ENCODE data around the gene RCAN1.

Gene RCAN1

DNA sequence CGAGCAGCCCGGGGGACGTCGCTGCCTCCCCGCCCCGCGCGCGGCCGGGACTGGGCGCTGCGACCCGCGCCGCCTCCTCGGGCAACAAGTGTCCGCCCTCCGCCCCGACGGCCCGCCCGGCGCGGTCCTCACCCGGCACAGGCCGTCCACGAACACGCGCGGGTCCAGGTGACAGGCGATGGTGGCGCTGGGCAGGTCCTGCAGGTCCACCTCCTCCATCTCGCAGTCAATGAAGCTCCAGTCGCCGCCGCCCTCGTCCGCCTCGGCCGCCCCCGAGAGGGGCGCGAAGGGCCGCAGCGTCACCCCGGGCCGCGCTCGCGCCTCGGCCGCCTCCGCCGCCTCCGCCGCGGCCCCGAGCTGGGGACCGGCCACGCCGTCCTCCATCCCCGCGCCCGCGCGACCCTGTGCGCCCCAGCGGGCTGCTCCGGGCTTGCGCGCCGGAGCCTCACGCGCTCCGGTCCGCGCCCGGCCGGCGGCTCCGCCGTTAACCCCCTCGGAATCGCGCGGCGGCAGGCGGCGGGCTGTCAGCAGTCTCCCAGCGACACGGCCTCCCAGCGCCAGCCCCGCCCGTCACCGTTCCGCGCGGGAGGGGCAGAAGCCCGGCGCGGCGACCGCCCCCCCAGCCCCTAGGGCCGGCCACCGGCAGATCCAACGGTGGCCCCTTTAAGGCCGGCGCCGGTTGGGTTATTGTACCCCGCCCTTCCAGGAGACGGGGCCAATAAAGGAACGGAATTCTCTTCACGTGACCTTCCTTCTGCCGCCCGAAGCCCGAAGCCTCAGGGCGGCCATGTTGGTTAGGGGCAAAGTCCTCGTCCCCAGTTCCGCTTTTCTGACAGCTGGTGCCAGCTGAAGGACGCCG is at the start of gene RCAN1:
TSS of gene RCAN1 (minus strand) at position 486 of the 859 bp plus-strand sequence. CDS start at position 384, 102 bp downstream.
- DNase-seq (ENCODE audit: low read depth), result peak; percentile 96
- TF ChIP-seq MAX (IDR thresholded peaks at IDR 0.05; ENCODE audit: low read depth, low read length) (peak; percentile 93), POLR2A (IDR thresholded peaks at IDR 0.05; ENCODE audit: extremely low read depth, insufficient read length) (no peak)
- H3K4me3 ChIP-seq (ENCODE audit: low read depth, low read length), result peak within 1 kb of the TSS; percentile 50

- DNase-seq (ENCODE audit: low read depth), result no peak
- no peak overlapping the region for H3K4me3 ChIP-seq (ENCODE audit: low read depth, low read length)
- TF ChIP-seq MAX (IDR thresholded peaks at IDR 0.05; ENCODE audit: low read depth, low read length), result no peak
- no peak for TF ChIP-seq POLR2A (IDR thresholded peaks at IDR 0.05; ENCODE audit: extremely low read depth, insufficient read length)
- no peak for TF ChIP-seq CTCF (IDR thresholded peaks at IDR 0.05; ENCODE audit: low read depth, low read length)
- TF ChIP-seq MYC (IDR thresholded peaks at IDR 0.05; ENCODE audit: low read depth, low read length), result no peak
Observed at GRCh38 chr21:34661848-34662247, 46.9 kb upstream of the RCAN1 start.

GRCh38 chr21:34653522-34653921 is 38.6 kb upstream of the RCAN1 start:
- TF ChIP-seq POLR2A (IDR thresholded peaks at IDR 0.05; ENCODE audit: extremely low read depth, insufficient read length) (no peak), CTCF (IDR thresholded peaks at IDR 0.05; ENCODE audit: low read depth, low read length) (no peak), MYC (IDR thresholded peaks at IDR 0.05; ENCODE audit: low read depth, low read length) (no peak), MAX (IDR thresholded peaks at IDR 0.05; ENCODE audit: low read depth, low read length) (no peak)
- no peak overlapping the region for H3K4me3 ChIP-seq (ENCODE audit: low read depth, low read length)
- no peak for DNase-seq (ENCODE audit: low read depth)

GRCh38 chr21:34651642-34652041 is 36.7 kb upstream of the RCAN1 start:
- DNase-seq (ENCODE audit: low read depth), result no peak
- H3K4me3 ChIP-seq (ENCODE audit: low read depth, low read length), result no peak overlapping the region
- TF ChIP-seq CTCF (IDR thresholded peaks at IDR 0.05; ENCODE audit: low read depth, low read length) (no peak), MAX (IDR thresholded peaks at IDR 0.05; ENCODE audit: low read depth, low read length) (no peak), MYC (IDR thresholded peaks at IDR 0.05; ENCODE audit: low read depth, low read length) (no peak), POLR2A (IDR thresholded peaks at IDR 0.05; ENCODE audit: extremely low read depth, insufficient read length) (no peak)

GRCh38 chr21:34650861-34651431 is 36.0 kb upstream of the RCAN1 start:
- no peak for TF ChIP-seq POLR2A (IDR thresholded peaks at IDR 0.05; ENCODE audit: extremely low read depth, insufficient read length)
- no peak for TF ChIP-seq CTCF (IDR thresholded peaks at IDR 0.05; ENCODE audit: low read depth, low read length)
- no peak for TF ChIP-seq MAX (IDR thresholded peaks at IDR 0.05; ENCODE audit: low read depth, low read length)
- TF ChIP-seq MYC (IDR thresholded peaks at IDR 0.05; ENCODE audit: low read depth, low read length), result no peak
- DNase-seq (ENCODE audit: low read depth), result no peak
- H3K4me3 ChIP-seq (ENCODE audit: low read depth, low read length), result no peak overlapping the region

DNA sequence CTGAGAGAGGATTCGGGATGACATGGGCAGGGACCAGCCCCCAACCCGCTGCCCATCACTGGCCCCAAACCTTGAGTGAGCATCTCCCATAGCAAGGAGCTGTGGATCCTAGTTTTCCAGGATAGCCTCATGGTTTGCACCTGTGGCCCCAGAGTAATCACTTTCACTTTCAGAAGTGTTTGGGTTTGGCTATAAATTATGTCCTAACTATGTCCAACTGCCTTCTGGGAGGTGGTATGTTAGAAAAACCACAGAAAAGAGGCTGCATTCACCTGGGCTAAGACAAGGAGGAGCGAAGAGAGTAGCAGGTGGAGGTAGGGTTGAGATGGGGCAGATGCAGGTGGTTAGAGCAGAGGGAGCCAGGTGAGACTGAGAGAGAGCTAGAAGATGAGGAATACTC is 34.5 kb upstream of the RCAN1 start:
- no peak for DNase-seq (ENCODE audit: low read depth)
- H3K4me3 ChIP-seq (ENCODE audit: low read depth, low read length), result no peak overlapping the region
- TF ChIP-seq CTCF (IDR thresholded peaks at IDR 0.05; ENCODE audit: low read depth, low read length) (no peak), MAX (IDR thresholded peaks at IDR 0.05; ENCODE audit: low read depth, low read length) (no peak), MYC (IDR thresholded peaks at IDR 0.05; ENCODE audit: low read depth, low read length) (no peak), POLR2A (IDR thresholded peaks at IDR 0.05; ENCODE audit: extremely low read depth, insufficient read length) (no peak)

Measured in NB4 (cell line).